GM12874 (cell line): ENCODE measurements around the gene ZNF366.

ENCODE experiments used
- TF ChIP-seq, protein P1 (sequence below): IDR thresholded peaks from 2 replicates; pipeline ENCODE4 v1.5.1; 2011; ENCODE audit warnings: low read depth, mild to moderate bottlenecking, control low read depth, low read length, moderate library complexity; ENCODE audit not compliant: insufficient read depth

ZNF366 gene

DNA sequence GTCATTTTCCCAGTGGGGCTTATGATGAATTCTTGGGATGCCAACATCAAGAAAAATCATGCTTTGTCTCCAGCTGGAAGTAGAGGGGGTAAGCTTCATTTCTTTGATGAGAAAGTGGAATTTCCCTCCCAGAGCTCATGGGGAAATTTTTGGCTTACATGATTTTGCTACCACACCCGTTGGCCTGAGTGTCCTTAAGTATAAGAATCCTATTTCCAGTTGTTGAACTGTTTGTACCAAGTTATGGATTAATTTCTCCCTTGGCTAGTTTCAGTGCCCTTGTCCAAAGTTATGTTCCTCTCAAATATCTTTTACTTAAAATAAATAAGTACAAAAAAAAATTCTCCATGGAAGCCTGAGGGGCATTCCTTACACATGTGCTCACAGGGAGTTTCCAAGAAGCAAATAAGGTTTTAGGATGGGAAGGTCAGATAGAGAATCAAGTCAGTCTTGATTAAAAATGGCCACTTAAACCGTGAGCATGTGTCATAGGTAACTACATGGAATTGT is 104.8 kb downstream of the ZNF366 start:
- TF ChIP-seq, protein P1, sequence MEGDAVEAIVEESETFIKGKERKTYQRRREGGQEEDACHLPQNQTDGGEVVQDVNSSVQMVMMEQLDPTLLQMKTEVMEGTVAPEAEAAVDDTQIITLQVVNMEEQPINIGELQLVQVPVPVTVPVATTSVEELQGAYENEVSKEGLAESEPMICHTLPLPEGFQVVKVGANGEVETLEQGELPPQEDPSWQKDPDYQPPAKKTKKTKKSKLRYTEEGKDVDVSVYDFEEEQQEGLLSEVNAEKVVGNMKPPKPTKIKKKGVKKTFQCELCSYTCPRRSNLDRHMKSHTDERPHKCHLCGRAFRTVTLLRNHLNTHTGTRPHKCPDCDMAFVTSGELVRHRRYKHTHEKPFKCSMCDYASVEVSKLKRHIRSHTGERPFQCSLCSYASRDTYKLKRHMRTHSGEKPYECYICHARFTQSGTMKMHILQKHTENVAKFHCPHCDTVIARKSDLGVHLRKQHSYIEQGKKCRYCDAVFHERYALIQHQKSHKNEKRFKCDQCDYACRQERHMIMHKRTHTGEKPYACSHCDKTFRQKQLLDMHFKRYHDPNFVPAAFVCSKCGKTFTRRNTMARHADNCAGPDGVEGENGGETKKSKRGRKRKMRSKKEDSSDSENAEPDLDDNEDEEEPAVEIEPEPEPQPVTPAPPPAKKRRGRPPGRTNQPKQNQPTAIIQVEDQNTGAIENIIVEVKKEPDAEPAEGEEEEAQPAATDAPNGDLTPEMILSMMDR = no peak

DNA sequence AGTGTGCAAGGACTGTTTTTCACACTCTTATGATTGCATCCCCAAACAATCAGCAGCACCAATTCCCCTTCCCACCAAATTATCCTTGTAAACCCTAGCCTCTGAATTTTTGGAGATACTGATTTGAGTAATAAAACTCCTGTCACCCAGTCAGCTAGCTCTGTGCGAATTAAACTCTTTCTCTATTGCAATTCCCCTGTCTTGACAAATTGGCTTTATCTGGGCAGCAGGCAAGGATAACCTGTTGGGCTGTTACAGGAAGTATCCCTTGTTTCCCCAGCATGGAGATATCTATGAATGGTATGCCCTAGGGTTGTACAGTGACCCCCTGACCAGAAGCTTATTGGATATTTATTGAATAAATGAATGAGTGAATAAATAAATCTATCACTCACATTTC is 106.3 kb downstream of the ZNF366 start:
- TF ChIP-seq, protein P1 = no peak

DNA sequence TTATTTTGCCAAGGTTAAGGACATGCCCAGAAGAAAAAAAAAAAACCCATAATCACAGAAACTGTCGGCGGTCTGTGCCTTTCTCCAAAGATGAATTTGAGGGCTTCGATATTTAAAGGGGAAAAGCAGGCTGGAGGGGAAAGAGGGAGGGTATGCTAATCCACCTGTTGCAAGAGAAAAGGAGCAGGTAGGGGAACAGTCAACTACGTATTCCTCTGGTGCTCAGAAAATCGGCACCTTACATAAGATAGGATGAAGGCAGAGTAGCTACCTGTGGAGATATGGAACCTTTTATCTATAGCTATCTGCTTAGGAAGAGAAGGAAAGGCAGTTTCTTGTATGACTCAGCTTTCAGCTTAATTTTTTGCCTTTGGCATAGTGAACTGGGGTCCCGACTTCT is 109.4 kb downstream of the ZNF366 start:
- TF ChIP-seq, protein P1 = no peak

DNA sequence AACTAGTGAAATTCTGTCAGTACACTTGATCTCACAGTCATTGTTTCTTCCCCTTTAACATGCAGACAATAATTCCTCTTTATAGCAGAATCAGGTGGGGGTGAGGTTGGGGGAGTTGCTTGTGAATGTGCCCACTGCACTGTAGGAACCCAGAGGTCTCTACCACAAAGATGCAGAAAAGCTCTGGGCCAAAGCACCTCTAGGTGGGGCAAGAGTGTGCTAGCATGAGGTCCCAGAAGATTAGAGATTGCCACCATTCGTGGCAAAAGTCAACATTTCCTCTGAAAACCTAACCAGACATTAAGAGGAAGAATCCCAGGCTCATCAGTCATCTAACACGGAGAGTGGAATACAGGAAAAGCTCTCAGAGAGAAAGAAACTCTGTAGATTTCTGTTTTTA is 112.5 kb downstream of the ZNF366 start:
- TF ChIP-seq, protein P1 = peak; percentile 67

DNA sequence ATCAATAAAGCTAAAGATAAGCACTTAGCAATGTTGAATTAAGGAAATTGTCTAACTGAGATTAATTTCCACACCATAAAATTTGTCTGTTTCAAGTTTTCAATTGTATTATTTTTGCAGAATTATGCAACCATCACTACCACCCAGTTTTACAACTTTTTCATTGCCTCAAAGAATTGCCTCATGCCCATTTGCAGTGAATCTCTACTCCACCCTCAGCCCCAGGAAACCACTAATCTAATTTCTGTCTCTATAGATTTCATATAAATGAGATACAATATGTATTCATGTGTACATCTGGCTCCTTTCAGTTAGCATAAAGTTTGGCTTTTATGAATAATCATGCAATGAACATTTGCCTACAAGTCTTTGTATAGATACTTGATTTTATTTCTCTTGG is 114.2 kb downstream of the ZNF366 start:
- TF ChIP-seq, protein P1 = no peak
